Cardiac muscle cell (in vitro differentiated cells and primary cell): ENCODE results near the gene MMRN1. TPM values are rescaled to one million over a fixed set of nuclear protein-coding genes. Genes with fewer than 3 reads are reported as not detected.

Experiments
- DNase-seq, 2 donors: peaks; one replicate each; pipeline versions ENCODE4 v3.0.0 to v3.0.0-alpha.2; 2010 to 2017; ENCODE audit warnings: low read depth in 1 of 2, low spot score in 1 of 2
- H3K27ac ChIP-seq: fragments of 200-600 bp; sonication (generic); 2 replicates; pipeline ENCODE4 v1.5.1; 2016
- H3K27me3 ChIP-seq: fragments of 200-600 bp; sonication (generic); 2 replicates; pipeline ENCODE4 v1.6.0; 2016; ENCODE audit warnings: control low read depth
- H3K36me3 ChIP-seq: fragments of 200-600 bp; sonication (generic); 2 replicates; pipeline ENCODE4 v1.5.1; 2016; ENCODE audit warnings: control low read depth
- H3K4me1 ChIP-seq: fragments of 200-600 bp; sonication (generic); 2 replicates; pipeline ENCODE4 v1.8.1; 2017; ENCODE audit warnings: low read depth, mild to moderate bottlenecking, mixed run types
- H3K4me3 ChIP-seq: fragments of 200-600 bp; sonication (generic); 2 replicates; pipeline ENCODE4 v1.5.1; 2016; ENCODE audit warnings: mild to moderate bottlenecking
- H3K9me3 ChIP-seq: fragments of 200-600 bp; sonication (generic); 2 replicates; pipeline ENCODE4 v1.5.1; 2017; ENCODE audit warnings: low read depth, mild to moderate bottlenecking, control low read depth
- polyA plus RNA-seq: library from polyadenylated mRNA; unstranded; fragments of >200 nt; fragmentation: Nextera tagmentation; extraction: Ambion mirVana; gene quantifications from 2 replicates; pipeline ENCODE4 v1.2.1, GENCODE V29; 2016
- total RNA-seq: library from RNA; depleted of rRNA; stranded (reverse); fragments of >200 nt; gene quantifications from 2 replicates; pipeline ENCODE4 v1.2.3, GENCODE V29; 2016
- TF ChIP-seq, protein P1 (sequence below): IDR thresholded peaks from 2 replicates; pipeline ENCODE4 v1.5.1; 2012; ENCODE audit warnings: low read depth, mild to moderate bottlenecking, low read length

The MMRN1 gene
- total and polyA plus RNA-seq, 2 experiments from 2014 or later: 0.27 to 0.83 TPM

DNA sequence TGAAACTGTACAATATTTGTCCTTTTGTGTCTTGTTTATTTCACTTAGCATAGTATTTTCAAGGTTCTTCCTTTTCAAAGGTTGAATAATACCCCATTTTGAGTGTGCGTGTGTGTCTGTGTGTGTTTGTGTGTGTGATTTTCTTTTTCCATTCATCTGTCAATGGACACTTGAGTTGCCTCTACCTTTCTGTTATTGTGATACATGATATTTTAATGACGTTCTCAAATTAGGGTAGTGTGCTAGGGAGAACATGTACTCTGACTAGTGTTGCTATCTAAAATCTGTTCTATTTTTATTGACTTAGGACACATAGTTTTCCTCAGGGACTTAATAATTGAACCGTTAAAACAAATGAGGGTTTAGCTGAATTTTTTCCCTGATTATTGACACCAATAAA, 9.9 kb downstream of the MMRN1 start:
- Histone ChIP-seq H3K36me3 (no peaks in the 10 kb centered on the region), H3K4me3 (no peak overlapping the region), H3K27me3 (no peaks in the 10 kb centered on the region), H3K9me3 (no peaks in the 10 kb centered on the region), H3K27ac (no peak overlapping the region), H3K4me1 (no peaks in the 10 kb centered on the region)
- TF ChIP-seq, protein P1, sequence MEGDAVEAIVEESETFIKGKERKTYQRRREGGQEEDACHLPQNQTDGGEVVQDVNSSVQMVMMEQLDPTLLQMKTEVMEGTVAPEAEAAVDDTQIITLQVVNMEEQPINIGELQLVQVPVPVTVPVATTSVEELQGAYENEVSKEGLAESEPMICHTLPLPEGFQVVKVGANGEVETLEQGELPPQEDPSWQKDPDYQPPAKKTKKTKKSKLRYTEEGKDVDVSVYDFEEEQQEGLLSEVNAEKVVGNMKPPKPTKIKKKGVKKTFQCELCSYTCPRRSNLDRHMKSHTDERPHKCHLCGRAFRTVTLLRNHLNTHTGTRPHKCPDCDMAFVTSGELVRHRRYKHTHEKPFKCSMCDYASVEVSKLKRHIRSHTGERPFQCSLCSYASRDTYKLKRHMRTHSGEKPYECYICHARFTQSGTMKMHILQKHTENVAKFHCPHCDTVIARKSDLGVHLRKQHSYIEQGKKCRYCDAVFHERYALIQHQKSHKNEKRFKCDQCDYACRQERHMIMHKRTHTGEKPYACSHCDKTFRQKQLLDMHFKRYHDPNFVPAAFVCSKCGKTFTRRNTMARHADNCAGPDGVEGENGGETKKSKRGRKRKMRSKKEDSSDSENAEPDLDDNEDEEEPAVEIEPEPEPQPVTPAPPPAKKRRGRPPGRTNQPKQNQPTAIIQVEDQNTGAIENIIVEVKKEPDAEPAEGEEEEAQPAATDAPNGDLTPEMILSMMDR: no peak
- DNase-seq: no peak

DNA sequence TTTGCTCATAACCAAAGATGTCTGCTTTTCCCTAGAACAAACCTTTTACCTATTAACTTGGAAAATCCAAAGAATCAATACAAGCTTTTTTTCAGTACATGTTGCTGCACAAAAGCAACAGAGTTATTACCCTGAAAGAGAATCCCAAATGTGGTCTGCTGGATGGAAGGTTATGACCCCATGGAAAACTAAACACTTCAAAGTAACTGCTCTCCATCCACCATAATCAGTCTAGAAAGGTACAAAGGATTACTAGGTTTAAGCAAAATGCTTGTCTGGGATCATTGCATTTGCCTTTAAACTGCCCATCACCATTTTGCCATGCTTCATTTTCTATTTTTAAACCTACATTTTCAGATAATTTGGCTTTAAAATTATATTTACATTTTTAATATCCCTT, 11.7 kb downstream of the MMRN1 start:
- Histone ChIP-seq H3K9me3 (no peaks in the 10 kb centered on the region), H3K4me1 (no peaks in the 10 kb centered on the region), H3K4me3 (no peak overlapping the region), H3K36me3 (no peaks in the 10 kb centered on the region), H3K27me3 (no peaks in the 10 kb centered on the region), H3K27ac (no peak overlapping the region)
- TF ChIP-seq, protein P1: no peak
- DNase-seq: no peak

DNA sequence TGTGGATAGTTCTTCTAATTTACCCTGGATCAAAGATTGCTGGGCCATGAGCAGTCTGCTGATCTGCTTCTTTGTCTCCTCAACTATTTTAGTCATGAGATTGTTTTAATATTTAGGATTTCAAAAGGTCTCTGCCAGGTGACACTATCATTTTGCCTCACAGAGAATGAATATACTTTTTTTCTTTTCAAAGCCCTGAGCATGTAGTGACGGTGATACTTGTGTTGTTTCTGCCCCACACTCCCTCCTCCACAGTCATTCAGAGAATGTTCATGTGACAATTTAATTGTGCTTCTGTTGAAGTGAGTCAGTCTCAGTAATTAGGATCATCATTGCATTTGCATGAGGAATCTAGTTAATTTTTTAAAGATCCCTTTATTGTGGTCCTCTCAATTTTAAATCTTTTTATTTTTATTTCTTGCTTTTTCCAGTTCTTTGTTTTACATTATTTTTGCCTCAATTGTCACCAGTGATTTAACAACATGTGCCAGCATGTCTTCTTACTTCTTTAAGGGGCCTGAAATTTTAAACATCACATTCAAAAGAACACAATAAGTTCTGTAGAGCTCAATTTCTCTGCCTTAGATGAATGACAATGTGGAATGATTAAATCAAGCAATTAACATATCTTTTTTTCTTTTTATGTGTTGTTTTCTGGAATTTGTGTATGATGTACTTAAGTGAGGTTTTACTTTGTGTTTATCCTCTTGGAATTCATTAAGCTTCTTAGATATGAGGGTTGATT, 12.3 kb downstream of the MMRN1 start:
- Histone ChIP-seq H3K4me3 (no peak overlapping the region), H3K27ac (no peak overlapping the region), H3K27me3 (no peaks in the 10 kb centered on the region), H3K9me3 (no peaks in the 10 kb centered on the region), H3K36me3 (no peaks in the 10 kb centered on the region), H3K4me1 (no peaks in the 10 kb centered on the region)
- TF ChIP-seq, protein P1: no peak
- DNase-seq: no peak

DNA sequence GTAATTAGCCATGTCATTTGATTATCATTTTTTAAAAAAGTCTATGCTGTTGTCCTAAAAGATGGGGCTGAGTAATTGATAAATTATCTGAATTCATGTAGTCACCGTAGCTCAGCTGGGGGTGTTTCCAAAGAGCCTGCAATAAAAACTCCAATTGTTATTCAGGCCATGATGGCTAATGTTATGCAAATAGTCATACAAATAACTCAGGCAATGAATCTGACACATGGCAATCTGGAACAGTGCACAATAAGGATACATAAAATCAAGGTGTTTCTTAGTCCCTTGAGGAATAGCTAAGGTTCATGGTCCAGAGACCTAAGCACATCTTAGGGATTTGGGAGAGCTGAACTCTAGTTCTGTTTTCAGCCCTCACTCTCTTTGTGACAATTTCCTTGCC, 15.2 kb downstream of the MMRN1 start:
- no peaks in the 10 kb centered on the region for H3K27me3 ChIP-seq
- DNase-seq: no peak

DNA sequence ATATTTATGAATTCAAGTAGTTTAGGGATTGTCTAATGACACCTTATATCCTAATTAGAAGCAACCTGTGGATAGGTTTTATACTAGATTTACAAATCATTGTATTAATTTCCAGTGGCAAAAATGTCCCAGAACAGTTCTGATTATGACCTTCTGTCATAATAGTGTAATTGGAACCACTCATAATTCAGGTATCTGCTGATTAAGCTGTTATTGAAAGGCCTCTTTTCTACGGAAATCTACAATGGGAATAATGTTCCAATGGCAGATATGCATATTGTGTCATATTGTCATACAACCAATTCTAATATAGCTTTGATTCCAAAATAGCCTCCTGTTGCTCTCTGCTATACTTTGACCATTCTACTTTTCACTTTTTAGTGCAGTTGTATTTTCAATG, 19.0 kb downstream of the MMRN1 start:
- H3K36me3 ChIP-seq: no peaks in the 10 kb centered on the region
- peaks cover 5% of the 10 kb centered on the region for H3K4me1 ChIP-seq
- no peak overlapping the region for H3K4me3 ChIP-seq
- no peak overlapping the region for H3K27ac ChIP-seq
- TF ChIP-seq, protein P1: no peak
- DNase-seq: no peak
- H3K9me3 ChIP-seq: no peaks in the 10 kb centered on the region
- no peaks in the 10 kb centered on the region for H3K27me3 ChIP-seq

More for the DNA sequence above, 15.2 kb downstream of the MMRN1 start:
- Histone ChIP-seq H3K36me3 (no peaks in the 10 kb centered on the region), H3K4me3 (no peak overlapping the region), H3K4me1 (no peaks in the 10 kb centered on the region), H3K9me3 (no peaks in the 10 kb centered on the region), H3K27ac (no peak overlapping the region)
- TF ChIP-seq, protein P1: no peak
